SK-N-SH (cell line): ENCODE results near the gene AFF3. TPM values are rescaled to one million over a fixed set of nuclear protein-coding genes. Genes with fewer than 3 reads are reported as not detected.

Source experiments
- CTCF ChIA-PET: fragments of 300-600, 350-600 bp; formaldehyde crosslinking; extraction: SDS; loops from one replicate; lab custom pipeline; 2021; lab: Yijun Ruan, JAX
- POLR2A ChIA-PET: fragments of 350-600 bp; sonication (Branson Sonifier 250); formaldehyde crosslinking; extraction: SDS; loops from one replicate; lab custom pipeline; 2020; ENCODE audit warnings: antibody characterized with exemption, inconsistent platforms; lab: Yijun Ruan, JAX
- DNase-seq: peaks from one replicate; pipeline ENCODE4 v3.0.0; 2012
- H2AFZ ChIP-seq: fragments of 200-600 bp; sonication (generic); 2 replicates; pipeline ENCODE4 v1.8.1; 2016; ENCODE audit warnings: antibody characterized with exemption, mild to moderate bottlenecking, low read depth
- H3F3A ChIP-seq: fragments of 200-600 bp; sonication (generic); replicated peaks from 2 replicates; pipeline ENCODE3; 2016; ENCODE audit warnings: antibody characterized with exemption, mild to moderate bottlenecking; ENCODE audit not compliant: insufficient read depth
- H3K27ac ChIP-seq, 2 experiments: fragments of 200-500 bp in 1 of 2; fragments of 200-600 bp in 1 of 2; sonication (Bioruptor generic) in 1 of 2; sonication (generic), shearing (Covaris generic) in 1 of 2; 2 replicates each; pipeline versions ENCODE4 v1.5.1 to v1.6.1; 2014 to 2016; ENCODE audit warnings: low read depth in 2 of 2, inconsistent platforms in 1 of 2, low read length in 1 of 2, mild to moderate bottlenecking in 1 of 2, mixed read lengths in 1 of 2
- H3K27me3 ChIP-seq: fragments of 200-600 bp; sonication (generic), shearing (Covaris generic); 2 replicates; pipeline ENCODE4 v1.6.1; 2016; ENCODE audit warnings: mixed run types; ENCODE audit not compliant: insufficient read depth
- H3K36me3 ChIP-seq, 2 experiments: fragments of 200-500 bp in 1 of 2; fragments of 200-600 bp in 1 of 2; sonication (Bioruptor generic) in 1 of 2; sonication (generic) in 1 of 2; replicated peaks in 1 of 2; 2 replicates each; pipeline versions ENCODE3 to v1.5.1; 2014 to 2016; ENCODE audit warnings: low read length in 1 of 2, mild to moderate bottlenecking in 1 of 2; ENCODE audit not compliant: insufficient read depth in 2 of 2, control insufficient read depth in 1 of 2
- H3K4me1 ChIP-seq, 2 experiments: fragments of 200-500 bp in 1 of 2; fragments of 200-600 bp in 1 of 2; sonication (Bioruptor generic) in 1 of 2; sonication (generic), shearing (Covaris generic) in 1 of 2; 2 replicates each; pipeline versions ENCODE4 v1.5.1 to v1.6.1; 2014 to 2016; ENCODE audit warnings: low read depth in 1 of 2, low read length in 1 of 2, mixed run types in 1 of 2; ENCODE audit not compliant: insufficient read depth in 2 of 2, control insufficient read depth in 1 of 2
- H3K4me2 ChIP-seq: fragments of 200-600 bp; sonication (generic), shearing (Covaris generic); 2 replicates; pipeline ENCODE4 v1.6.1; 2017; ENCODE audit warnings: mixed run types
- H3K4me3 ChIP-seq, 2 experiments: fragments of 200-500 bp in 1 of 2; fragments of 200-600 bp in 1 of 2; sonication (Bioruptor generic) in 1 of 2; sonication (generic), shearing (Covaris generic) in 1 of 2; 2 replicates each; pipeline versions ENCODE4 v1.5.1 to v1.8.1; 2014 to 2016; ENCODE audit warnings: low read depth in 2 of 2, inconsistent platforms in 1 of 2, low read length in 1 of 2, mild to moderate bottlenecking in 1 of 2, mixed read lengths in 1 of 2, moderate library complexity in 1 of 2
- H3K79me2 ChIP-seq: fragments of 200-600 bp; sonication (generic); 2 replicates; pipeline ENCODE4 v1.8.1; 2017; ENCODE audit warnings: mild to moderate bottlenecking; ENCODE audit not compliant: insufficient read depth
- H3K9ac ChIP-seq: fragments of 200-600 bp; sonication (generic); 2 replicates; pipeline ENCODE4 v1.6.1; 2017; ENCODE audit warnings: mixed run types
- H3K9me2 ChIP-seq: fragments of 200-600 bp; sonication (generic); 2 replicates; pipeline ENCODE4 v1.6.1; 2017; ENCODE audit warnings: mixed run types
- H3K9me3 ChIP-seq: fragments of 200-600 bp; sonication (generic); 2 replicates; pipeline ENCODE4 v1.6.1; 2017; ENCODE audit warnings: mixed run types, mild to moderate bottlenecking, moderate library complexity
- H4K20me1 ChIP-seq: fragments of 200-600 bp; sonication (generic); 2 replicates; pipeline ENCODE4 v1.6.1; 2017; ENCODE audit warnings: mild to moderate bottlenecking, mixed run types; ENCODE audit not compliant: insufficient read depth
- CHD2 ChIP-seq: fragments of 150-350 bp; IDR thresholded peaks from 2 replicates; pipeline ENCODE4 v1.6.1; 2018; ENCODE audit warnings: low read length; ENCODE audit not compliant: partially characterized antibody
- EP300 ChIP-seq, 2 experiments: IDR thresholded peaks; 2 replicates each; pipeline versions ENCODE4 v1.4.0 to v1.6.1; 2012; ENCODE audit warnings: borderline replicate concordance in 1 of 2, low read depth in 1 of 2, low read length in 1 of 2
- FOXM1 ChIP-seq: IDR thresholded peaks from 2 replicates; pipeline ENCODE4 v1.4.0; 2012; ENCODE audit warnings: low read depth, mild to moderate bottlenecking
- MXI1 ChIP-seq: IDR thresholded peaks from 2 replicates; pipeline ENCODE4 v1.6.1; 2012; ENCODE audit warnings: mild to moderate bottlenecking, low read depth, low read length, improper control_type of control experiment
- PBX3 ChIP-seq: IDR thresholded peaks from 2 replicates; pipeline ENCODE4; 2012
- RAD21 ChIP-seq: IDR thresholded peaks from 2 replicates; pipeline ENCODE4 v1.6.1; 2012; ENCODE audit warnings: mild to moderate bottlenecking, low read length
- TAF1 ChIP-seq: IDR thresholded peaks from 2 replicates; pipeline ENCODE4 v1.6.1; 2012; ENCODE audit warnings: low read depth, mild to moderate bottlenecking, low read length, moderate library complexity, borderline replicate concordance
- USF1 ChIP-seq: IDR thresholded peaks from 2 replicates; pipeline ENCODE4 v1.4.0; 2012; ENCODE audit warnings: low read depth, borderline replicate concordance
- ZBTB33 ChIP-seq: IDR thresholded peaks from 2 replicates; pipeline ENCODE4 v1.4.0; 2012; ENCODE audit warnings: low read depth, borderline replicate concordance
- WGBS: methylation state at CpG from one replicate; pipeline ENCODE4 v1.1.6; 2017; ENCODE audit warnings: low lambda C conversion rate; 5-methylcytosine and 5-hydroxymethylcytosine counted together
- polyA plus RNA-seq, 3 experiments: library from polyadenylated mRNA; depleted of rRNA; stranded (reverse); fragments of >200 nt; gene quantifications; 2 replicates each; pipeline ENCODE4 v1.2.3, GENCODE V29; 2012

Gene AFF3
- polyA plus RNA-seq, 1 of the 3 experiments (the other 2 are of a cell fraction), result 0.36 TPM

DNA sequence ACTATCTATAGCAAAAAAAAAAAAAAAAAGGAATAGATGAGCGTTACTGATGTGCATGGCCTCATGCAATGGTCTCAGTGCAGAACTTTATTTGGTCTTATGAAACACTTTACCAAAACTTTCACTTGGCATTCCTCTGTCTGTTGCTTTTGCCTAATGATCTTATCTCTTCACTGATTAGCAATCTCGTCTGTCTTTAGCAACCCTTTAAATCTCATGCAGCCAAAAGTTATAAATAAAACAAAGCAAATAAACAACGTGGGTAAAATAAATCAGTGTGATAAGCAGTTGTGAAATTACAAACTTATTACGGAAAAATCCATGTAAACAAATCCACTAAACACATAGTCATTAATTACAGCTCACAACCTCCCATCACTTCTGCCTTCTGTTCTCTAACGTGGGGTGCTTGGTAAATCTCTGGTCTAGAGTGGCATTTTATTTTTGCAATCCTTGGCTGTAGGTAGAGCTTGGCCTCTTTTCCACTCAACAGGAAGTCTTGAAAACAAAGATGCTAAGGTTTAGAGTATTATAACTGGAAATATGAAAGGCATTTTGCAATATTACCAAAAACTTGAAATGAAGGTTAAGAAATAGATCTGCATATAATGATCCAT, 288.0 kb downstream of the AFF3 start:
- 68% methylated on average over 5 of the region's 5 CpGs for WGBS

DNA sequence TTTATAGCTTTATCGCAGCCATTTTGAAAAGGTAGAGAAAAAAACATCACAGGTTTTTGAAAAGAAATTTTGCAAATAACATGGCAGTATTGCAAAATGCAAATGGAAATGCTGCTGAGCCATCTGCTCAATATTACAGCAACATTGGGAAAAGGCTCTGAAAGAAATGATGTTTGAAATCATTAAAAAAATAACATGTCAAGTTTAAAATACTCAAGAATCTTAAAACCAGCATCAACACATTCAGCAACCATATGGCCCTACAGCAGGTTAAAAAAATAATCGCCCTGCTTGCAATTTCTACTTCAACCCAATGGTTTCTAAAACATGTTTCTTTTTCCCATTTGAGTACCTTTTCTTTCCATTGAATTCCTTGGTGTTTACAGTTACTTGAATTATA, 289.4 kb downstream of the AFF3 start:
- DNase-seq, result no peak
- 73% methylated on average over 2 of the region's 2 CpGs for WGBS
- Histone ChIP-seq H3K27ac (no peak overlapping the region), H3K9me2 (no peaks in the 10 kb centered on the region), H3K79me2 (no peaks in the 10 kb centered on the region), H3K36me3 (no peaks in the 10 kb centered on the region), H3K9me3 (no peaks in the 10 kb centered on the region), H4K20me1 (no peaks in the 10 kb centered on the region), H2AFZ (no peak overlapping the region), H3K4me3 (no peak overlapping the region), H3K27me3 (no peaks in the 10 kb centered on the region), H3K9ac (no peak overlapping the region), H3K4me2 (no peak overlapping the region), H3K4me1 (peaks cover 0 to 3% of the 10 kb centered on the region in 2 experiments; a peak in 1 of 4 replicates), H3F3A (no peaks in the 10 kb centered on the region)
- ChIA-PET POLR2A (no interaction called here), CTCF (no interaction called here)
- TF ChIP-seq ZBTB33, result no peak
- no peak for TF ChIP-seq RAD21

More for the DNA sequence above, 288.0 kb downstream of the AFF3 start:
- Histone ChIP-seq H3K4me2 (no peak overlapping the region), H3K27ac (no peak overlapping the region), H3K4me1 (no peaks in the 10 kb centered on the region; a peak in 1 of 4 replicates), H3F3A (no peaks in the 10 kb centered on the region), H3K4me3 (no peak overlapping the region)
- TF ChIP-seq TAF1, result no peak
- no peak for TF ChIP-seq ZBTB33
- TF ChIP-seq PBX3, result no peak
- TF ChIP-seq RAD21, result no peak
- TF ChIP-seq MXI1, result no peak
- TF ChIP-seq FOXM1, result no peak
- TF ChIP-seq EP300 (IDR thresholded peaks at IDR 0.05; ENCODE audit: borderline replicate concordance in 1 of 2, low read depth in 1 of 2, low read length in 1 of 2), result no peak
- no peak for TF ChIP-seq CHD2
- TF ChIP-seq USF1, result no peak
- TF ChIP-seq, all 33 proteins: peak for 0
- CTCF ChIA-PET, result no interaction called here
- Histone ChIP-seq H2AFZ (no peak overlapping the region), H3K9me2 (no peaks in the 10 kb centered on the region), H4K20me1 (no peaks in the 10 kb centered on the region), H3K27me3 (no peaks in the 10 kb centered on the region), H3K79me2 (no peaks in the 10 kb centered on the region), H3K9me3 (no peaks in the 10 kb centered on the region), H3K36me3 (no peaks in the 10 kb centered on the region), H3K9ac (no peak overlapping the region)
- no peak for DNase-seq
- POLR2A ChIA-PET, result no interaction called here
